Effector CD8-positive, alpha-beta T cell (primary cell): ENCODE measurements around the gene DRAXIN.

ENCODE experiments used
- DNase-seq: peaks from one replicate; lab custom pipeline; 2025; lab: John Stamatoyannopoulos, UW

Gene DRAXIN

DNA sequence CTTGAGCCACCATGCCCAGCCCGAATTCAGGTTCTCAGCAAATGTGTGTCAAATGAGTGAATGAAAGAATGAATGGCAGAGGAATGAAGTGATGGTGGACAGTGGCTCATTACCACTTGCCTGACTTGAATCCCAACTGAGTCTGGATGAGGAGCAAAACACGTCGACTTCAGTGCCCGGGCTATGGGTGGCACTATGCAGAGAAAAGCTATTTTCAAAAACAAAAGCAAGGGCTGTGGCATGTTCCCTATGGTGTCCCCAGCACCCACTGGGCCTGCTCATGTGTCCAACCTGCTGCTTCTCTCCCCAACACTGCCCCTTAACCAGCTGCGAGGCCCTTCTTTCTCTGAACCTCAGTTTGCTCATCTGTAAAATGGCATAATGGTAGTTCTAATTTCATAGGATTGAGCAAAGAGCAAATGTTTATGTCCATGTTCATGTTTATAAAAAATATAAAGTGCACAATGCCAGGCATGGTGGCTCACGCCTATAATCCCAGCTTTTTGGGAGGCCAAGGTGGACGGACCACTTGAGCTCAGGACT, 6.2 kb upstream of the DRAXIN start:
- no peak for DNase-seq

- DNase-seq: no peak
Observed at GRCh38 chr1:11688506-11688905, 3.0 kb upstream of the DRAXIN start.

DNA sequence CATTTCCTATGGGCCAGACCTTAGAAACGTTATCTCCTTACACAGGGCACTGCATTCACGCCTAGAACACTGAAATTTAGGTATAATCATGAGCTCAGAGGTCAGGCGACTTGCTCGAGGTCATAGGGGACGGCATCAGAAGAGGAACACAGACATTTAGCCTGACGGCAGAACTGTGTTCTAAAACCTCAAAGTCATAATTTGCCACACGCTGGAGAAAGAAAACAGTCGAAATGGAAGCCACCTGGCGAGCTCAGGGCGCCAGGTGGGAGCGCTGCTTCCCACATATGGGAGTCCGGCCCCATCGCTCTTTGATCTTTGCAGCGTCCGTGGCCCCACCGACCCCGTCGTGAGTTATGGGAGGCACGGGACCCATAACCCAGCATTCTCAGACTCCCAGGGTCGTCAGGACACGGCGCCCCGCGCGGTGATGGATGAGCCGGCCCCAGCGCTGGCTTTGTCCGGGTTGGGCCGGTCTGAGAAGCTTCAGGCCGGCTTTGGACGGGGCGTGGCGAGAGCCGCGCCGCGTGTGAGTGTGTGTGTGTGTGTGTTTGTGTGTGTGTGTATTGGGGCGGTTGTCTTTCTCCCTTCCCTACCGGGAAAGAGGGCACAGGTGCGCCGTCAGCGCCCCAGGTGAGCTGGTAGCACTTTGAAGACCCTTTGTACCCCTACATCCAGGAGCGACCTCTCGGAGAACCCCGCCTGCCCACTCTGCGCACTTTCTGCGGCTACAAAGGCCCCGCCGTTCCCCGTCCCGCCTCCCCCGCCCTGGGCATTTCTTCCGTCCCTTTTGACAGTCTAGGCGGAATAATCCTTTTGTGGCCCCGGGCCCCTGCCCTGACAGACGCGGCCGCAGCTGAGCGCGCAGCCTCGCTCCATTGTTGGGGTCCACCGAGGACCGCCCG, 861 bp upstream of the DRAXIN start:
- no peak for DNase-seq

DNA sequence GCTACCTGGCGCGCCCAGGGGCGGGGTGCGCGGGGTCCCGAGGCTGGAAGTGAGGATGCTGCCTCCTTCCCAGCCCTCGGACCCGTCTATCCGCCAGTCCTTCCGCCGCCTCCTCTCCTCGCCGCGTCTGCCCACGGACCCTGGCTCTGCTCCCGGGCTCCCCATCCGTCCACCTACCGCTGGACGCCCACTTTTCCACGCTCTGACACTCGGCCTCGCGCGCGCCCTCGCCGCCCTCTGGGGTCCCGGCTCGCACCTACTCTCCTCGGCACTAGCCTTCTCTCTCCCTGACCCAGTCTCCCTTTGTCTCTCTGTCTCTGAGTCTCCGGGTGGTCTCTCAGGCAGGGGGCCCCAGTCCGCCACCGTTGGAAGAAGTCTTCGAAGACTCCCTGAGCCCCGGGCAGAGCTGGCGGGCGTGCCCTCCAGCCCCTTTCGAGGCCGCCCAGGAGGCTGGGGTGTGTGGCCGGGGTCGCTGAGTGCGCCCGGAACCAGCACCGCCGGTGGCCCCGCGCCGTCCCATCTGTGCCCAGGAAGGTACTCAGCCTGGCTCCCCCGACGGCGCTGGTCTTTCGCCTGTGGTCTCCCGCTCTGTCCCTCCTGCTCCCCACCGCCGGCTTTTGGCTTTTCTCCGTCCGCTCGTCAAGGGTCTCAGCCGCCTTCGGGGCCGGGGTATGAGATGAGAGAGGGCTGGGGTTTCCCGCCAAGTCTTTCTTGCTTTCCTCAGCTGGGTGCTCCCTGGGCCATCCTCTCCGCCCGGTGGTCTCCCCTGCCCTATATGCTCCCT, 610 bp downstream of the DRAXIN start:
- DNase-seq: no peak

GRCh38 chr1:11693024-11693590, 1.6 kb downstream of the DRAXIN start:
- DNase-seq: no peak

- no peak for DNase-seq
Observed at GRCh38 chr1:11693917-11694316, 2.4 kb downstream of the DRAXIN start.

DNA sequence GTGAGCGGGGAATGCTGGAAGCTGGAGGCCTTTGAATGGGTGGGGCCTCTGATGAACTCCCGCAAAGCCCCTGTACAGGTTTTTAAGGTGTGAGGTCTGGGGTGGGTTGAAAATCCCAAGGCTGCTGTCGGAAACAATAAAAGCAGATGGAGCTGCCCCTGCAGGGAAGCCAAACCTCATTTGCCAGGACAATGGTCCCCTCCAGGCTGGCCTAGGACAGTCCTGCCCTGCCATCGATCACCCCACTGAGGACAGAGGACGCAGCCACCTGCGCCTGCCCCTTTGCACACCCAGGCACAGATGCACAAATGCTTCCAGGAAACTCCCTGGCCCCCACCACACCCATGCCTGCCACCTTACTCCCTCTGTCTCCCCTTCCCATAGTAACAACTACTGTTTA, 4.4 kb downstream of the DRAXIN start:
- no peak for DNase-seq

DNA sequence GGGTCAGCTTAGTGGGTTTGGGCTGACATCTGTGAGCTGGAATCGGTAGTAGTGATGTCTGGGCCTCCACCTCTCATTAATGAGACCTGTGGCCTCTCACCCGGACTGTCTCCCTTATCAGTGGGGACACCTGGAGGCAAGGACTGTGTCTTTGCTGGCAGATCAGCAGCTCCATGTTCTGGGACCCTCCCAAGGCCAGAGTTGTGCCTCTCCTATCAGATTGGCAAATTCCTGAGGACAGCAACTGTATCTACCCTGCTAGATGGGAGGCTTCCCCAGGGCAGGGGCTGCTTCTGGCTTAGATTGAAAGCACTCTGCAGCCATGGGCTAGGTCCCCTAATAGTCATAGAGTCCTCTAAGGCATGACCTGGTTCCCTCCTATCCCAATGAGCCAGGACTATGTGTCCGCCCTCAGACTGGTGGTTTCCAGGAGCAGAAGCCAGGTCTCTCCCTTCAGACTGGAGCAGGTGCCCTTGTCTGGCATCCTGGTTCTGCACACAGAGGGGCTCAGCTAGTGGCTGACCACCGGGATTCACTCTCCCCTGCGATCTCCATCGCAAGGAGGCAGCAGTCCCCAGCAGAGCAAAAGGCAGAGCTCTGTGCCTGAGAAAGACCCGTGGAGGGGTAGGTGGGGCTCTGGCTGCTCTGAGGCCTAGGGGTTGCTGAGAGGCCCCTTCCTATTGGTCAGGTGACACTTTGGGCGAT, 5.8 kb downstream of the DRAXIN start:
- no peak for DNase-seq

DNA sequence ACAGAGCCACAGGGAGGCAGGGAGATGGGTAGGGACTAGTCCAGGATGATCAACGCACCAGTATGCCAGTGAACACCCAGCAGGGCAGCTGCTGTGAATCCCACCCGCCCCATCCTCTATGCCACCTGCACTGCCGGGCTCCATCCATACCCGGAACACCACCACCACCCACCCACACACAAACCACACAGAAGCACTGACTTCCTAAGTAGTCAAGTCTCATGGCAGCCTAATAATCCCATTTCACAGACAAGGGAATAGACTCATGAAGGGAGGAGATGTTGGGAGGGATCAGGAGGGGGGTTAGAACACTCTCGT, 6.3 kb downstream of the DRAXIN start:
- DNase-seq: no peak

GRCh38 chr1:11700601-11701467, 9.3 kb downstream of the DRAXIN start:
- DNase-seq: no peak

DNA sequence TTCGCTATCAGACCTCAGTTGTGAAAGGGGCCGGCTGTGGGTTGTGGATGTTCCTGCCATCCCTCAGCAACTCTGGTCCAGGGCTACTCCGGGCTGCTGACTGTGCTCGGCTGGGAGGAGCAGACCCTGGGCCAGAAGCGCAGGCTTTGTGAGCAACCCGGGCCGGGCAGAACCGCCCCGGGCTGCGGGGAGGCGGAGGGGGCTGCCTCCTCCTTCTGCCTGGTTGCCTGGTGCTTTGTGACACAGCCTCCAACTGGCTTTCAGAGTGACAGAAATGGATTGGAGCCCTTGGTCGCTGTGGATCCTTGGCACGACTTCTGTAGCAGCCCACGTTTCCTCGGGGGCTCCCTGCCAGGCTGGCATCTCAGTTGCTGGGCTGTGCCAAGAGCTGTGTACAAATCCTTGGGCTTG, 10.0 kb downstream of the DRAXIN start:
- no peak for DNase-seq

DNA sequence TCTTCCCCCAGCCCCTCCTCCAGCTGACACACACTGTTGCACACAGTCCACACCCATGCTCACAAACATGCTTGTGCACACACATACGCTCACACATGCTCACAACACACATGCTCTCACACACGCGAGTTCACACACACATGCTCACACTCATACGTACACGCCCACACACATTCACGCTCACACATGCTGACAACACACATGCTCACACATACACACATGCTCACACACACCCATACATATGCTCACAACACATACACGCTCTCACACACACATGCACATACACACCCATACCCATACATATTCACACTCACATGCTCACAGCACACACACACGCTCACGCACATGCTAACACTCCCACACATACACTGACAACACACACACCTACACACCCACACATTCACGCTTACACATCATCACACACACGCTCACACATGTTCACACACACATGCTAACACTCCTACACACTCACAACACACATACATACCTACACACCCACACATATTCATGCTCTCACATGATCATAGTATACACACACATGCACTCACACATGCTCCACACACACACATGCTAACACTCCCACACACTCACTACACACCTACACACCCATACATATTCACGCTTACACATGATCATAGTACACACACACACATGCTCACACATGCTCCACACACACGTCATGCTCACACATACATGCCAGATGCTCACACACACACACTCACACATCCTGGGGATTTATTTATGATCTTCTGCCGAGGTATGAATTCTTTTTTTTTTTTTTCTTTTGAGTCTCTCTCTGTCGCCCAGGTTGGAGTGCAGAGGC, 10.7 kb downstream of the DRAXIN start:
- no peak for DNase-seq

- DNase-seq: no peak
Observed at GRCh38 chr1:11703357-11704193, 12.1 kb downstream of the DRAXIN start.

- no peak for DNase-seq
Observed at GRCh38 chr1:11704194-11704529, 12.7 kb downstream of the DRAXIN start.

- no peak for DNase-seq
Observed at GRCh38 chr1:11704691-11705475, 13.4 kb downstream of the DRAXIN start.

- no peak for DNase-seq
Observed at GRCh38 chr1:11705596-11705995, 14.1 kb downstream of the DRAXIN start.

DNA sequence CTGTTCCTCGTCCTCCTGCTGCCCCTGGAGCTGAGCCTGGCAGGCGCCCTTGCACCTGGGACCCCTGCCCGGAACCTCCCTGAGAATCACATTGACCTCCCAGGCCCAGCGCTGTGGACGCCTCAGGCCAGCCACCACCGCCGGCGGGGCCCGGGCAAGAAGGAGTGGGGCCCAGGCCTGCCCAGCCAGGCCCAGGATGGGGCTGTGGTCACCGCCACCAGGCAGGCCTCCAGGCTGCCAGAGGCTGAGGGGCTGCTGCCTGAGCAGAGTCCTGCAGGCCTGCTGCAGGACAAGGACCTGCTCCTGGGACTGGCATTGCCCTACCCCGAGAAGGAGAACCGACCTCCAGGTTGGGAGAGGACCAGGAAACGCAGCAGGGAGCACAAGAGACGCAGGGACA, 14.8 kb downstream of the DRAXIN start:
- no peak for DNase-seq

- DNase-seq: no peak
Observed at GRCh38 chr1:11707621-11708276, 16.2 kb downstream of the DRAXIN start.
